HG02798 (cell line): Measurements from ENCODE around the gene AMMECR1L.
"Not testable (repeated sequence)": the region's sequence is repeated elsewhere in the genome, so short reads cannot be mapped to it uniquely, and the experiment has no call there.

Source experiments
- ATAC-seq: cut with Tn5 transposase; IDR thresholded peaks from one replicate; pipeline ENCODE4 v1.9.1; 2021; ENCODE audit warnings: mild to moderate bottlenecking; ENCODE audit not compliant: unreplicated experiment, poor library complexity

Gene AMMECR1L

DNA sequence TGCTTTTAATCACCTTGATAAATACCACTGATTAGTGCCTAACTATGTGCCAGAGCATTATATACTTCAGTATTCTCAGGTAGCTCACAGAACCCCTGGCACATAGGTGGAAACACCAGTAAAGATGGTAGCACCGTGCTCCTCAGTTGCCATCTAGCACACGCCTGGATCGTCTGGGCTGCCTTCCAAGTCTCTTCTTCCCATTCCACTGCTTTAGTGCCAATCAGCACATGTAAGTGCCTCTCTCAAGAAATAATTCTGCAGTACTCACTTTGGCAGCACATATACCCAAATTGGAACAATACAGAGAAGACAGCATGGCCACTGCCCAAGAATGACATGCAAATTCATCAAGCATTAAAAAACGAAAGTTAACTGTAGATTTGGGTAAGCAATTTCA is 40.8 kb downstream of the AMMECR1L start:
- ATAC-seq = no peak

DNA sequence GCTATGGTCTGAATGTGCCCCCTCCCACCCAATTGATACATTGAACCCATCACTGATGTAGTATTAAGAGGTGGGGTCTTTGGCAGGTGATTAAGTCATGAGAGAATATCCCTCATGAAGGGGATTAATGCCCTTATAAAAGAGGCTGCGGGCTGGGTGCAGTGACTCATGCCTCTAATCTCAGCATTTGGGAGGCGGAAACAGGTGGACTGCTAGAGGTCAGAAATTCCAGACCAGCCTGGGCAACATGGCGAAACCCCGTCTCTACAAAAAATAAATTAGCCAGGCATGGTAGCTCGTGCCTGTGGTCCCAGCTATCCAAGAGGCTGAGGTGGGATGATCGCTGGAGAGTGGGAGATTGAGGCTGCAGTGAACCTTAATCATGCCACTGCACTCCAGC is 42.1 kb downstream of the AMMECR1L start:
- ATAC-seq = no peak

DNA sequence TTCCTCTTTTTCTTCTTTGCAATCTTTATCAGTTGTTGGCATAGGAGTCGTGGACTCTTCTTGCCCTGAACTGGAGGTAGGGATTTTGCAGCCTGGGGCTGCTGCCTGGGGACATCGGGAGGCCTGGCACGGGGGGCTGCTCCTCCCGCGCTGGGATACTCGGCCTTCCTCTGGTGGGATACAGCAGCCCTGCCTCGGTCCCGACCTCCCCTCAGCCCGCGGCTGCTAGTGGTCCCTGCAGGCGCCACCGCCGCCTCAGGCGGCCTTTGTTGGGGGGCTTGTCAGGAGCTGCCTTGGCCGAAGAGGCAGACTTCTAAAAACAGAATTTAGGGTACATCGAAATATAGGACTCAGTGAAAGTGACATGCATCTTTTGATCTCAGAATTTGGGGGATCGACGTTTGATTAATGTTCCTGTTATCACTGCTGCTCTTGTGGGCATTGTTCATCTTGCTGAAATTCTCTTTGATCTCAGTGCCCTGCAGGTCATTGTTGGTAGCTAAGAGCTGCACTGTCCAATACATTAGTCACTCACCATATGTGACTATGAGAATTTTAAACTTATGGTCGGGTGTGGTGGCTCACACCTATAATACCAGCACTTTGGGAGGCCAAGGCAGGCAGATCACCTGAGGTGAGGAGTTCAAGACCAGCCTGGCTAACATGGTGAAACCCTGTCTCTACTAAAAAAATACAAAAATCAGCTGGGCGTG is 44.1 kb downstream of the AMMECR1L start:
- ATAC-seq = no peak

DNA sequence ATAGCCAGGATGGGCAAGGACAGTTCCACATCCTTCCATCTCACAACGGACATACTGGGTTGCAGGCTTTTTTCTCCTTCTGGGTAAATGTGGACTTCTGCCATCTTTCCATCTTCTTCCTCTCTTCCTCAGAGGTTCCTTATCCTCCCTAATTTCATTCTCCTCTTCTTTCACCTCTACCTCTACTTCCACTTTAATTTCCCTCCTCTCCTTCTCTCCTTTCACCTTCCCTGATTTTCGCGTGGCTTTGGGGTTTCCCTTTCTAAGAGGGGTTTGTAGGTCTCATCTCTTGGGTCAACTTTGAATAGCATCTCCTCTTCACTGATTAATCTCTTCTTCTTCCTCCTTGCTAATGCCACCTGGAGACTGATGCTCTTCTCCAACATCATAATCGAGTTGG is 44.9 kb downstream of the AMMECR1L start:
- no peak for ATAC-seq

DNA sequence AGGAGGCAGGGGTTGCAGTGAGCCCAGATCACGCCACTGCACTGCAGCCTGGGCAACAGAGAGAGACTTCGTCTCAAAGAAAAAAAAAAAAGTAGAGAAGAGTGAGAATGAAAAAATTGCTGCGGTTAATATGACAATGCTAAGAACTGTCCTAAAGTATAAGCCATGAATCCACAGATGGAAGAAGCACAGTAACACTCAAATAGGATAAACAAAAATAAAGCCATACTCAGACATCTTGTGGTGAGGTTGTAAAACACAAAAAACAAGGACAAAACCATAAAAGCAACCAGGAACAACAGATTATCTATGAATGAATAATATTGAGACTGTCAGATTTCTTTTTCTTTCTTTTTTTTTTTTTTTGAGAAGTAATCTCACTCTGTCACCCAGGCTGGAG is 50.8 kb downstream of the AMMECR1L start:
- no peak for ATAC-seq

DNA sequence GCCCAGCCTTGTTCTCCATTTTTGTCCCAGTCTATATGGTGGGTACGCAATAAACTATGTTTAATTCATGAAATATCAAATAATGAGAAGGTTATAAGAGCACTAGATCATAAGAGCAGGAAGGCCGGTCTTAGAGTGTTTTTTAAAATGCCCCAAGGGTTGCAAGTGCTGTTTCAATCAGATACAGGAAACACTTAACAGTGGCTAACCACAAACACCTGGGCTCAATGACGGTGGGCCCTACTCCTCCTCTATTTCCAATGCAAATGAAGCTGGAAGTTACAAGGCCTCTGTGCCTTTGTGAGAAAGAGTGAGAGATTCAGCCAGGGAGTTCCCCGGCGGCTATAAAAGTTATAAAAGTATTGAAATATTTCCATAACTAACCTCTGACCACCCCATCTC is 55.9 kb downstream of the AMMECR1L start:
- ATAC-seq = peak; percentile 98

DNA sequence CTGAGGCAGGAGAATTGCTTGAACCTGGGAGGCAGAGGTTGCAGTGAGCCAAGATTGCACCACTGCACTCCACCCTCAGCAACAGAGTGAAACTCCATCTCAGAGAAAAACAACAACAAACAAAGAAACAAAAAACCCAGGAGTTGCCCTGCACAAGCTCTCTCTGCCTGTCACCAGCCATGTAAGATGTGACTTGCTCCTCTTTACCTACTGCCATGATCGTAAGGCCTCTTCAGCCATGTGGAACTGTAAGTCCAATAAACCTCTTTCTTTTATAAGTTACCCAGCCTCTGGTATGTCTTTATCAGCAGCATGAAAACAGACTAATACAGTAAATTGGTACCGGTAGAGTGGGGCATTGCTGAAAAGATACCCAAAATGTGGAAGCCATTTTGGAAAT is 59.0 kb downstream of the AMMECR1L start:
- ATAC-seq = not testable (repeated sequence)

DNA sequence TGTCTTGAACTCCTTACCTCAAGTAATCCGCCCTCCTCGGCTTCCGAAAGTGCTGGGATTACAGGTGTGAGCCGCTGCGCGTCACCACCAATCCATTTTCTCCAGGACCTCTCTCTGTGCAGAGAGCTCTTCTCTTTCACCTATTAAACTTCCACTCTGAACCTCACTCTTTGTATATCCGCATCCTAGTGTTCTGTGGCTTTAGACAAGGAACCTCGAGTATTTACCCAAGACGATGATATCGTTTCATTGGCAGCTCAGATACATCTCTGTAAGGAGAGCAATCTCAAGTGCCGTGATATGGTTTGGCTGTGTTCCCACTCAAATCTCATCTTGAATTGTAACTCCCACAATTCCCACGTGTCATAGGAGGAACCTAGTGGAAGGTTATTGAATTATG is 59.7 kb downstream of the AMMECR1L start:
- no peak for ATAC-seq

DNA sequence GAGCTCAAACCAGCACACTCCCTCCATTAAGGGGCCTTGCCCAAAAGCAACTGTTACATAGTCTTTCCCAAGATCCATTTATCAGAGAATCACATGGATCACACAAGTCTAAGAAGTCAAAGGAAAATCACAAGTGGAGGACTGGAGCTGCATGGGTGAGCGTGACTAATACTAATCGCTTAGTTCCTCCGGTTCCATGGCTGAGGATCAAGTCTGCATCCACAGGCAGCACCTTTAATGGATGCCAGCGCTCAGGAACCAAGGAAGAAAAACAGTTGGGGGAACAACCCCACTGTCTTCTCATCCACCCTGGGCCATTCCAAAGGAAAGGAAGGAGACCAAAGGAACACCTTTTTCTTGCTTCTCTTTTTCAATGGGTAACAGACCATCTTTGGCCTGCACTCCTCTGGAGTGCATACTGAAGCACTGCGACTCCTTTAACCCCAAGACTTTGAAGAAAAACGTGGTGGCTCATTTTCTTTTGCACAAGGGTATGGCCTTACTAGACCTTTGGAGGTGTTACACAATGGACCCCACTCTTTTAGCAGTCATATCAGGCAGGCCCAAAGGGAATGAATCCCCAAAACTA is 65.6 kb downstream of the AMMECR1L start:
- ATAC-seq = no peak

DNA sequence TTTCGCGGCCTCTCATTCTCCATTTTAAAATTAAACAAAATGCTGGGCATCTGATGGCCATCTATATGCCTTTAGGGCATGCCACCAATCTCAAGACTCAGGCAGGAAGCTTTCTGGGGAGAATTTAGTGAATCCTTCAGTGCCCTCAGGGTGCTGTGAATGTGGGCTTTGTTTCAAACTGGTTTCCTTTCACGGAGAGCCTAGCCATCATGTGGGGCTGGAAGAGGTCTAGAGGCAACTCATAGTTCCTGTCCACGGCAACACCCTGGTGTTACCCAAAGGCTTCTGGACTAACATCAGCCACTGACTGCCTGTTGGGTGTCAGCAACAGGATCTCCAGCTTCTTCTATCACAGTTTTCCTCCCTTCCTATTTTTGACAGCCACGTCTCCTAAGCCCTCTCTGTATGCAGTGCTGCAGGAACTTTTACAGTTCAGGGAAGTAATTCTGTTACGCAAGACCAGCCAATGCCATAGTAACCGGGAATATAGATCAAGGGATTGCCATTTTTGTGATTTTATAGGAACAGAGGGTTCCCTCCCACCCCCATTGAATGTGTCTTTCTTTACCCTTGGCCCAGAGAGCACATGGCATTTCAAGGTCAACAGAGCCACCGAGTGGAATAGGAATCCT is 66.8 kb downstream of the AMMECR1L start:
- no peak for ATAC-seq

DNA sequence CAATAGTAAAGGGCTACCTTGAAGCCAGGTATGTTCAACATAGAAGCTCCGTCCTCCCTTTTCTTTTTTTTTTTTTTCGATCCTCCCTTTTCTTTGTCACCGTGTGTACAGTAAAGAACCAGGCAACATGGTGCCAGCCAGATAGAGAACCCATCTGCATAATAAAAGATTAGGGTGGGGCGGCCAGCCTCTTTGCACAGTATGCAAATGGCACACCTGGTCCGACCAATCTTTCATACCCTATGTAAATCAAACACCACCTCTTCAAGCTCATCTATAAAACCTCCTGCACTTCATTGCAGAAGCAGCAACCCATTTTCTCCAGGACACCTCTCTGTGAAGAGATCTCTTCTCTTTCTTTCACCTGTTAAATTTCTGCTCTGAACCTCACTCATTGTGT is 67.5 kb downstream of the AMMECR1L start:
- ATAC-seq = no peak

GRCh38 chr2:127814677-127815076 is 71.1 kb downstream of the AMMECR1L start:
- ATAC-seq = no peak

DNA sequence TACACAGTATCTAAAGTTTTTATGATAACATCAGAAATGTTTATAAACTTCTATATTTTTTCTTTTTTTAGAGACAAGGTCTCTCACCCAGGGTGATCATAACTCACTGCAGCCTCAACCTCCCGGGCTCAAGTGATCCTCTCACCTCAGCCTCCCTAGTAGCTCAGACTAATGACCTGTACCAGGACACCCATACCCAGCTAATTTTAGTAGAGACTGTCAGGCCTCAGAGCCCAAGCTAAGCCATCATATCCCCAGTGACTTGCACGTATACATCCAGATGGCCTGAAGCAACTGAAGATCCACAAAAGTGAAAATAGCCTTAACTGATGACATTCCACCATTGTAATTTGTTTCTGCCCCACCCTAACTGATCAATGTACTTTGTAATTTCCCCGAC is 73.3 kb downstream of the AMMECR1L start:
- ATAC-seq = not testable (repeated sequence)
